Renal cortical epithelial cell (primary cell): ENCODE data around the gene ABCC1. TPM values are rescaled to one million over a fixed set of nuclear protein-coding genes. Genes with fewer than 3 reads are reported as not detected.
"Not testable (repeated sequence)": the region's sequence is repeated elsewhere in the genome, so short reads cannot be mapped to it uniquely, and the experiment has no call there.

Experiments used
- DNase-seq: peaks from one replicate; pipeline ENCODE4 v3.0.0-alpha.2; 2011; ENCODE audit warnings: low read depth
- total RNA-seq: library from RNA; depleted of rRNA; stranded (reverse); fragments of >200 nt; gene quantifications from 2 replicates; pipeline ENCODE4 v1.2.3, GENCODE V29; 2014

The ABCC1 gene
- total RNA-seq: 20.5 and 96.8 TPM in 2 replicates

- no peak for DNase-seq
Measured at GRCh38 chr16:15949210-15950160, at the start of gene ABCC1. TSS of gene ABCC1 (plus strand) at chr16:15949616. CDS start at chr16:15949752, 136 bp downstream.

- DNase-seq: no peak
Measured at GRCh38 chr16:15900357-15900756, 49.1 kb upstream of the ABCC1 start.

- DNase-seq: no peak
Measured at GRCh38 chr16:15900901-15901500, 48.4 kb upstream of the ABCC1 start.

GRCh38 chr16:15903960-15904359 lies 45.5 kb upstream of the ABCC1 start:
- DNase-seq: no peak

- no peak for DNase-seq
Measured at GRCh38 chr16:15906439-15906838, 43.0 kb upstream of the ABCC1 start.

- peak; percentile 27 for DNase-seq
Measured at GRCh38 chr16:15907863-15908478, 41.4 kb upstream of the ABCC1 start.

GRCh38 chr16:15911198-15911597 lies 38.2 kb upstream of the ABCC1 start:
- no peak for DNase-seq

- no peak for DNase-seq
Measured at GRCh38 chr16:15913046-15913698, 36.2 kb upstream of the ABCC1 start.

GRCh38 chr16:15915555-15916081 lies 33.8 kb upstream of the ABCC1 start:
- no peak for DNase-seq

- DNase-seq: no peak
Measured at GRCh38 chr16:15916323-15916722, 33.1 kb upstream of the ABCC1 start.

GRCh38 chr16:15918314-15918713 lies 31.1 kb upstream of the ABCC1 start:
- not testable (repeated sequence) for DNase-seq

GRCh38 chr16:15919331-15919730 lies 30.1 kb upstream of the ABCC1 start:
- no peak for DNase-seq

- DNase-seq: no peak
Measured at GRCh38 chr16:15924996-15925395, 24.4 kb upstream of the ABCC1 start.

GRCh38 chr16:15925631-15926030 lies 23.8 kb upstream of the ABCC1 start:
- DNase-seq: no peak

GRCh38 chr16:15928261-15929104 lies 20.9 kb upstream of the ABCC1 start:
- no peak for DNase-seq

GRCh38 chr16:15932939-15933338 lies 16.5 kb upstream of the ABCC1 start:
- no peak for DNase-seq

GRCh38 chr16:15933781-15934180 lies 15.6 kb upstream of the ABCC1 start:
- no peak for DNase-seq

- no peak for DNase-seq
Measured at GRCh38 chr16:15934991-15935390, 14.4 kb upstream of the ABCC1 start.

GRCh38 chr16:15936809-15937208 lies 12.6 kb upstream of the ABCC1 start:
- DNase-seq: not testable (repeated sequence)

GRCh38 chr16:15942931-15943690 lies 6.3 kb upstream of the ABCC1 start:
- DNase-seq: no peak
